Esophagus squamous epithelium (tissue), 5 donors: ENCODE data around the gene STX8. TPM values are rescaled to one million over a fixed set of nuclear protein-coding genes. Genes with fewer than 3 reads are reported as not detected.
A peak's percentile ranks its signal among the peaks of the same experiment; 100 is the strongest.
"Not testable (repeated sequence)": the region's sequence is repeated elsewhere in the genome, so short reads cannot be mapped to it uniquely, and the experiment has no call there.

Source experiments
- DNase-seq: peaks from one replicate; lab custom pipeline; 2025; lab: John Stamatoyannopoulos, UW
- H3K27ac ChIP-seq, 4 donors: fragments of 200-600 bp; sonication (generic); one replicate each; pipeline ENCODE4 v1.5.1; 2016 to 2019; ENCODE audit warnings: mild to moderate bottlenecking in 1 of 4
- H3K27me3 ChIP-seq, 4 donors: fragments of 200-600 bp; sonication (generic); 1 replicate in 3 of 4; 2 replicates in 1 of 4; pipeline versions ENCODE4 v1.5.1 to v1.6.0; 2017 to 2021; ENCODE audit warnings: antibody characterized with exemption in 1 of 4
- H3K36me3 ChIP-seq, 3 donors: fragments of 200-600 bp; sonication (generic); one replicate each; pipeline ENCODE4 v1.5.1; 2016 to 2019
- H3K4me1 ChIP-seq, 3 donors: fragments of 200-600 bp; sonication (generic); one replicate each; pipeline ENCODE4 v1.5.1; 2017 to 2019
- H3K4me3 ChIP-seq, 4 donors: fragments of 200-600 bp; sonication (generic); 1 replicate in 3 of 4; 2 replicates in 1 of 4; pipeline ENCODE4 v1.5.1; 2016 to 2019; ENCODE audit warnings: mild to moderate bottlenecking in 2 of 4, moderate library complexity in 1 of 4
- H3K9me3 ChIP-seq, 3 donors: fragments of 200-600 bp; sonication (generic); one replicate each; pipeline ENCODE4 v1.5.1; 2016 to 2019
- CTCF ChIP-seq, 6 experiments: fragments of 450-650 bp in 4 of 6; fragments of 200-600 bp in 2 of 6; sonication (generic) in 2 of 6; IDR thresholded peaks; one replicate each; pipeline ENCODE4 v1.5.1; 2016 to 2019; ENCODE audit warnings: antibody characterized with exemption in 6 of 6, mild to moderate bottlenecking in 4 of 6, moderate library complexity in 4 of 6
- POLR2A ChIP-seq, 4 donors: fragments of 450-650 bp; IDR thresholded peaks; one replicate each; pipeline ENCODE4 v1.6.1; 2017; ENCODE audit warnings: antibody characterized with exemption in 4 of 4, mild to moderate bottlenecking in 4 of 4, moderate library complexity in 3 of 4
- WGBS, 2 donors: methylation state at CpG; one replicate each; pipeline ENCODE4 v1.1.5; 2018; 5-methylcytosine and 5-hydroxymethylcytosine counted together
- intact Hi-C: fragments of 100-400 bp; cut with DNase I; formaldehyde crosslinking; loops from one replicate; pipeline ENCODE4 v1.15.0; 2022
- total RNA-seq, 4 donors: library from RNA; depleted of rRNA; stranded (reverse); fragments of >200 nt; gene quantifications; one replicate each; pipeline ENCODE4 v1.1.0, GENCODE V29; 2016
- donor health status: DM: yes; HTN: yes; CAD: no.

STX8 gene
- total RNA-seq, 4 donors from 2014 or later = 31.8 to 66.4 (median 46.5) TPM

GRCh38 chr17:9465210-9465921 is 110.3 kb downstream of the STX8 start:
- no peaks in the 10 kb centered on the region for H3K27me3 ChIP-seq
- no peak for TF ChIP-seq POLR2A (IDR thresholded peaks at IDR 0.05)
- peak in 2 of 6 experiments; percentile 16 to 20 for TF ChIP-seq CTCF (IDR thresholded peaks at IDR 0.05)
- no peaks in the 10 kb centered on the region for H3K36me3 ChIP-seq
- H3K9me3 ChIP-seq = no peaks in the 10 kb centered on the region
- peak overlapping the region in 2 of 4 donors; percentile 20 to 23 for H3K4me3 ChIP-seq
- peaks cover 0 to 19% (median 0%) of the 10 kb centered on the region in 3 donors for H3K4me1 ChIP-seq
- no peak for DNase-seq
- H3K27ac ChIP-seq = peak overlapping the region in 3 of 4 donors; percentile 14 to 68 (median 67)
- intact Hi-C loops = no loop called here
- 55 to 58% methylated on average over 16 of the region's 16 CpGs for WGBS, 2 donors

- Histone ChIP-seq H3K9me3 (no peaks in the 10 kb centered on the region), H3K27ac (no peak overlapping the region), H3K4me1 (peaks cover 0 to 3% (median 0%) of the 10 kb centered on the region in 3 donors), H3K27me3 (no peaks in the 10 kb centered on the region), H3K4me3 (no peak overlapping the region), H3K36me3 (no peaks in the 10 kb centered on the region)
- intact Hi-C loops = no loop called here
- no peak for DNase-seq
- WGBS, 2 donors = 85 to 87% methylated on average over 6 of the region's 6 CpGs
- TF ChIP-seq CTCF (IDR thresholded peaks at IDR 0.05) (no peak), POLR2A (IDR thresholded peaks at IDR 0.05) (no peak)
Observed at GRCh38 chr17:9457005-9457404, 118.6 kb downstream of the STX8 start.

- DNase-seq = no peak
- Histone ChIP-seq H3K36me3 (no peaks in the 10 kb centered on the region), H3K4me1 (peaks cover 0 to 3% (median 0%) of the 10 kb centered on the region in 3 donors), H3K4me3 (no peak overlapping the region), H3K9me3 (no peaks in the 10 kb centered on the region), H3K27ac (peak overlapping the region in 3 of 4 donors; percentile 33 to 55 (median 41)), H3K27me3 (no peaks in the 10 kb centered on the region)
- no peak for TF ChIP-seq CTCF (IDR thresholded peaks at IDR 0.05)
- no peak for TF ChIP-seq POLR2A (IDR thresholded peaks at IDR 0.05)
- intact Hi-C loops = no loop called here
- 42 to 60% methylated on average over 1 of the region's 1 CpG for WGBS, 2 donors
Observed at GRCh38 chr17:9456330-9456729, 119.3 kb downstream of the STX8 start.

- WGBS, 2 donors = 85 to 89% methylated on average over 1 of the region's 1 CpG
Observed at GRCh38 chr17:9451934-9452333, 123.7 kb downstream of the STX8 start.

GRCh38 chr17:9447298-9447697 is 128.3 kb downstream of the STX8 start:
- H3K4me1 ChIP-seq, DNase-seq, intact Hi-C loops, H3K4me3 ChIP-seq, H3K9me3 ChIP-seq, H3K27me3 ChIP-seq, H3K36me3 ChIP-seq, H3K27ac ChIP-seq: not testable (repeated sequence)
- WGBS, 2 donors = 93 to 95% methylated on average over 6 of the region's 6 CpGs

More at GRCh38 chr17:9451934-9452333, 123.7 kb downstream of the STX8 start:
- no peak for DNase-seq
- Histone ChIP-seq H3K27me3 (no peaks in the 10 kb centered on the region), H3K9me3 (no peaks in the 10 kb centered on the region), H3K4me1 (peaks cover 0 to 3% (median 0%) of the 10 kb centered on the region in 3 donors), H3K4me3 (no peak overlapping the region), H3K36me3 (no peaks in the 10 kb centered on the region), H3K27ac (no peak overlapping the region)
- intact Hi-C loops = no loop called here
- TF ChIP-seq POLR2A (IDR thresholded peaks at IDR 0.05) = no peak
- no peak for TF ChIP-seq CTCF (IDR thresholded peaks at IDR 0.05)
